DLD1 (cell line): Measurements from ENCODE around the gene TRPM5.

Experiments used
- in situ Hi-C: cut with HindIII; loops from 2 replicates; pipeline ENCODE4 v1.10.0; 2017; ENCODE audit warnings: low sequenced_read_pairs

The TRPM5 gene

GRCh38 chr11:2437516-2437915 lies 6.8 kb downstream of the TRPM5 start:
- in situ Hi-C loops: no loop called here

GRCh38 chr11:2436521-2437031 lies 7.7 kb downstream of the TRPM5 start:
- in situ Hi-C loops: no loop called here

GRCh38 chr11:2436013-2436520 lies 8.2 kb downstream of the TRPM5 start:
- in situ Hi-C loops: no loop called here

GRCh38 chr11:2435288-2436012 lies 8.9 kb downstream of the TRPM5 start:
- in situ Hi-C loops: no loop called here

- in situ Hi-C loops: no loop called here
Observed at GRCh38 chr11:2434506-2435255, 9.6 kb downstream of the TRPM5 start.

- in situ Hi-C loops: no loop called here
Observed at GRCh38 chr11:2434008-2434407, 10.3 kb downstream of the TRPM5 start.

DNA sequence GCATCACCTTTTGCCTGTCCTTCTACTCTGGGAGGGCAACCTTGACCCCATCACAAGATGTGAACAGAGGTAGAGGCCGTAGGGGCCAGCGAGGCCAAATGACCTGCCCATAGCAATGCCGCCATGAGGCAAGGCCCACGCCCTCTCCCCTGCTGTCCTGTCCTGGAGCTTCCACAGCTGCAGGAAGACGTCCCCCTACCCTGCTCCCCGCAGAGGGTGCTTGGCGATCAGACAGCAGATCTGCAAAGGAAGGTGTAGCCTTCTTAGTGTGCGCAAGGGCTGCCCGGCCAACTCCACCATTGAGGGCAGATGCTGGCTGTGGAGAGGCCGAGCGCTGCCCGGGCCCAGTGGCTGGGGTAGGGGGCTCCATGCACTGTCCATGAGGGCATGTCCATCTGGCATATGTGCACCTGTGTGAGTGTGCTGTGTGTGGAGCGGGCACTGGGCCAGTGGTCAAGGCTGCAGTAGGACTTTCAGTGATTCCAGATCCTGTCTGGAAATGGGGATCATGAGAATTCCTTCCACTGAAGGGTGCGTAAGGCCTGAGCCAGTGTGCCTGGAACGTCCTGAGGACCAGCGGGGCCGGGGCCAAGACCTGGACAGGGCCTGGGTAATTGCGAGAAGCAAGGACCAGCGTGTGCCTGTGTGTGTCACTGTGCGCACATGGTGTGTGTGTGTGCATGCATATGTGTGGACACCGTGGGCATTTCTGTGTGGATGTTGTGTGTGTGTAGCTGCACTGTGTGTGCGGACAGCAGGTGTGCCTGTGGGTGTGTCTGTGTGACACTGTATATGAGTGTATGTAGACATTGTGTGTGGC lies 11.0 kb downstream of the TRPM5 start:
- in situ Hi-C loops: no loop called here

- in situ Hi-C loops: no loop called here
Observed at GRCh38 chr11:2432628-2433071, 11.7 kb downstream of the TRPM5 start.

- in situ Hi-C loops: no loop called here
Observed at GRCh38 chr11:2432171-2432621, 12.1 kb downstream of the TRPM5 start.

GRCh38 chr11:2431395-2431794 lies 12.9 kb downstream of the TRPM5 start:
- in situ Hi-C loops: no loop called here

GRCh38 chr11:2428322-2428795 lies 16.0 kb downstream of the TRPM5 start:
- in situ Hi-C loops: no loop called here

DNA sequence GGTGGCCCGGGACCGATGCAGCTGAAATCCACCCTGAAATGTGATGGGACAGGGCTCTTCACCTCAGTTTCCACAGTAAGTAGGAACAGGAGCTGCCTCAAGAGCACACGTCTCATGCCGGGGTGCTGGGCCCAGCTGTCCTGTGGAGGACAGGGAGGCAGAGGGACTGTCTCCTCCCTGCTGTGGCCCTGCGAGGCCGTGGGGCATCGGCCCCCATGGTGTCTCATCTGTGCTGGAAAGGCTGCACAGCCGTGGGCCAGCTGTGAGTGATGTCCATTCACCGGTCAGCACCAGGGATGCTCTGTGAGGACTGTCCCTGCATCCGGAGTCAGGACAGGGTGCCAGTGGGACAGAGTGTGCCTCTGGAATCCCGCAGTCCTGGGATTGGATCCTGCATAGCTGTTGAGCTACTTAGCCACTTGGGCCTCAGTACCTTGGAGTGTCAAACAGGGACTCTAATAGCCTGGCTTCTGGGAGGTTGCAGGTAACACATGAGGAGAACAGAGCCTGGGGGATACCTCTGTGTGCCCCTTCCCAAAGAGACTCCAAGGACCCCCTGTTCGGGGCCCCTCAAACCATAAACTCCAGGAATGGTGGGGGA lies 16.5 kb downstream of the TRPM5 start:
- in situ Hi-C loops: no loop called here

GRCh38 chr11:2426826-2427521 lies 17.3 kb downstream of the TRPM5 start:
- in situ Hi-C loops: no loop called here

GRCh38 chr11:2426221-2426620 lies 18.1 kb downstream of the TRPM5 start:
- in situ Hi-C loops: no loop called here

- in situ Hi-C loops: no loop called here
Observed at GRCh38 chr11:2425506-2425905, 18.8 kb downstream of the TRPM5 start.

- in situ Hi-C loops: no loop called here
Observed at GRCh38 chr11:2424811-2425495, 19.4 kb downstream of the TRPM5 start.

- in situ Hi-C loops: no loop called here
Observed at GRCh38 chr11:2423157-2424025, 20.9 kb downstream of the TRPM5 start.

GRCh38 chr11:2422461-2423156 lies 21.7 kb downstream of the TRPM5 start:
- in situ Hi-C loops: no loop called here
